Left renal pelvis (tissue), 4 donors: ENCODE data around the gene CEPT1. TPM values are rescaled to one million over a fixed set of nuclear protein-coding genes. Genes with fewer than 3 reads are reported as not detected.
"Not testable (repeated sequence)": the region's sequence is repeated elsewhere in the genome, so short reads cannot be mapped to it uniquely, and the experiment has no call there.

ENCODE experiments used
- DNase-seq, 4 donors: peaks; one replicate each; pipeline ENCODE4 v3.0.0-alpha.2; 2013; ENCODE audit warnings: low read depth in 4 of 4, low spot score in 3 of 4
- polyA plus RNA-seq, 4 donors: library from polyadenylated mRNA; unstranded; fragments of 120-200 nt; gene quantifications; one replicate each; pipeline ENCODE4 v1.2.1, GENCODE V29; 2013; ENCODE audit not compliant: insufficient read length in 4 of 4

The CEPT1 gene
- polyA plus RNA-seq, 4 donors, result 34.5 to 54.7 (median 52.6) TPM

DNA sequence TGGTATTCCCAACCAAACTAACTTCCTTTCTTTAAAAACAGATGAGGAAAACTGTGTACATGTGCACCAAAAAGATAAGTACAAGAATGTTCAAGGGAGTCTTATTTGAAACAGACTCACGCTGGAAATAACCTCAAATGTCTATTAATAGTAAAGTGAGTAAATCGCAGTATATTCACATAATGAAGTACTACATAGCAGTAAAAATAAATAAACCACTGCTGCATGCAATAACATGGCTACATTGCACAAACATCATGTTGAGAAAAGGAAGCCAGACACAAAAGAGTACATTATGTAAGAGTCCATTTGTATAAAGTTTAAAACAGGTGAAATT is 65.7 kb downstream of the CEPT1 start:
- DNase-seq, result no peak

GRCh38 chr1:111208921-111209320 is 68.9 kb downstream of the CEPT1 start:
- DNase-seq, result no peak

DNA sequence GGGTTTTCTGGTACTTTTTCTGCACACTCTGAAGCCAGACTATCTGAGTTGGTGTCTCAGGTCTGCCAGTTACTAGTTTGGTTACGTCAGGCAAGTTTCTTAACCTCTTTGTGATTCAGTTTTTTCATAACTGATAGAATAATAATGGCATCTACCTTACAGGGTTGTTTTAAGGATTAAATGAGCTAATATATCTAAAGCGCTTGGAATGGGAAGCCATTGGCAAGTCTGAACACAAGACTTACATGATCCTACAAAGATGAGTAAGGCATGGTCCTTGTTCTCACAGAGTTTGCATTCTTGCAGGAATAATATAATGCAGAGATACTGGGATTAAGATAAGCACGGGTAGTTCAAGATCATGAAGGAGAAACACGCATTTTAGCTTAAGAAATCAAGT is 69.6 kb downstream of the CEPT1 start:
- no peak for DNase-seq

DNA sequence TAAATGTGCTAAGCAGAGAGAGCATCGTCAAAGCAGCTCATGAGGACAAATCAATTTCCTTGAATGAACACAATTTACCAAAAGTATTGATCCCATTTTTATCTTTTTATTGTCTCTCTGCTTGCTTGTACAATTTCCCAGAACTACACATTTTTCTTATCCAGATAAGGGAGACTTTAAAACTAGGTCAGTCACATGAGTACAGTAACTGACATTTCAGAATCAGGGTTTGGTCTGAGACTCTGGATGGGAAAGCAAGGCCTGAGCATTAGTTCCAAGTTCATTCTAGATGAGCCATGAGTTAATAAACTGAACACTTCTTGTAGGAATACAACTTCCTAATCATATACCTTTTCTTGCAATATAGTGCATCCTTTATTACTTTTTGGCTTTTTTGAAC is 71.9 kb downstream of the CEPT1 start:
- DNase-seq, result no peak

- no peak for DNase-seq
Measured at GRCh38 chr1:111212634-111213335, 72.8 kb downstream of the CEPT1 start.

DNA sequence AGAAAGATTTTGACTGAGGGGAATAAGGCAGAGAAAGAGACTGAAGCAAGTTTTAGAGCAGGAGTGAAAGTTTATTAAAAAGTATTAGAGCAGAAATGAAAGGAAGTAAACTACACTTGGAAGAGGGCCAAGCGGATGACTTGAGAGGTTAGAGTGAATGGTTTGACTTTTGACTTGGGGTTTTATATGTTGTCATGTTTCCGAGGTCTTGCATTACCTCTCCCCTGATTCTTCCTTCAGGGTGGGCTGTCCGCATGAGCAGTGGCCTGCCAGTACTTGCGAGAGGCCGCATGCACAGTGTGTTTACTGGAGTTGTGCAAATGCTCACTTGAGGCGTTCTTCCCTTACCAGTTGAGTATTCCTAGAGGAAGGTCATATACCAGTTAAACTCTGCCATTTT is 73.4 kb downstream of the CEPT1 start:
- no peak for DNase-seq

DNA sequence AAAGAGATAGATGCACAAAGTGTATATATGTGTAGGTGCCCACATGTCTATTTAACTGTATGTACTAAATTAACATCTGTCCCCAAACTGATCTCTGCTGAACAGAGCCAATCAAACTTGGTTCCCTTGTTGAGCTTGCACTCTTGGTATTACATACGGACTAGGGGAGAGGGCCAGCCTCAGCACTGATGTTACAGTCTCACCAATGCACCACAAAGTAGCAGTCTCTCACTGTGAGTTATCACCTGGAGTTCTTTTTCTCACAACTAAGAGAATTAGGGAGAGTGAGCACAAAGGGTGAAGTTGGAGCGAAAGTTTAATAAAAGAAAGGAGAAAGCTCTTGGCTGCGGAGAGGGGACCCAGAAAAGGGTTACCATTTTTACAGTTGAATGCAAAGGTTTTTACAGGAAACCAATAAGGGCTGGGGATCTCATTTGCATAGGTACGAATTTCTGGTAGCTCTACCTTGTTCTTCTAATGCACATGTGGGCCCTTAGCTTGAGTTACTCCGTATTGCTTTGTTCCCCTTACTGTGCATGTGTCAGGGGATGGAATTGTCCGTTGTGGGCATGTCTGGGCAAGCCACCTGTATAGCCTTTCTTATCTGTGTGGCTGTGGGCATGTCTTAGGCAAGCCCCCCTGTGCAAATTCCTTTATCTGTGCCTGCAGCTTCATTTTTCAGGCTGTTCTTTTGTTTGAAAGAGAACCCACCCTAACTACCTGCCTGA is 74.2 kb downstream of the CEPT1 start:
- no peak for DNase-seq

- no peak for DNase-seq
Measured at GRCh38 chr1:111214884-111215283, 74.9 kb downstream of the CEPT1 start.

DNA sequence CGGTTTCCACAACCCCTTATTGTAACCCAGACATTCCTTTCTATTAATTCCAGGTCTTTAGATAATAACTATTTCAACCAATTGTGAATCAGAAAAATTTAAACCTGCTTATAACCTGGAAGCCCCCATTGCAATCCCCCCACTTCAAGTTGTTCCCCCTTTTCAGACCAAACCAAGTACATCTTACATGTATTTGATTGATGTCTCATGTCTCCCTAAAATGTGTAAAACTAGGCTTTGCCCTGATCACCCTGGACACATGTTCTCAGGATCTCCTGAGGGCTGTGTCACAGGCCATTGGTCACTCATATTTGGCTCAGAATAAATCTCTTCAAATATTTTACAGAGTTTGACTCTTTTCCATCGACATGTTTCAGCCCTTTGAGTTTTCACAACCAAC is 75.3 kb downstream of the CEPT1 start:
- not testable (repeated sequence) for DNase-seq

DNA sequence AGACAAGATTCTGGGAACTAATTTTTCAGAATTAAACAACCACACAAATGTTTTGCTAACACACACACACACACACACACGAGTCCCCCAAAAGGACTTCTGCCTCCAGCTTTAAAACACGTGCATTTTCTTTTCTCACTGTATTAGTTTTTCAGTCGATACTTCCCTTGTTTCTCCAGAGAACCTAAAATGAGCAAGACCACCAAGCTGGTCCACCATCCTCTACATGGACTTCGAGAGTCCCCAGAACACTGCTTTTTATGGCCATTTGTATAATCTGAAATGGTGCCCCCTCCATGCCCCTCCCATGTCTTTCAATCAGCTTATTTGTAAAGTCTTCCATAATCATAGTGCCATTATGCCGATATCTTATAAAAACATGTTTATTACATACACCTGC is 76.7 kb downstream of the CEPT1 start:
- no peak for DNase-seq

DNA sequence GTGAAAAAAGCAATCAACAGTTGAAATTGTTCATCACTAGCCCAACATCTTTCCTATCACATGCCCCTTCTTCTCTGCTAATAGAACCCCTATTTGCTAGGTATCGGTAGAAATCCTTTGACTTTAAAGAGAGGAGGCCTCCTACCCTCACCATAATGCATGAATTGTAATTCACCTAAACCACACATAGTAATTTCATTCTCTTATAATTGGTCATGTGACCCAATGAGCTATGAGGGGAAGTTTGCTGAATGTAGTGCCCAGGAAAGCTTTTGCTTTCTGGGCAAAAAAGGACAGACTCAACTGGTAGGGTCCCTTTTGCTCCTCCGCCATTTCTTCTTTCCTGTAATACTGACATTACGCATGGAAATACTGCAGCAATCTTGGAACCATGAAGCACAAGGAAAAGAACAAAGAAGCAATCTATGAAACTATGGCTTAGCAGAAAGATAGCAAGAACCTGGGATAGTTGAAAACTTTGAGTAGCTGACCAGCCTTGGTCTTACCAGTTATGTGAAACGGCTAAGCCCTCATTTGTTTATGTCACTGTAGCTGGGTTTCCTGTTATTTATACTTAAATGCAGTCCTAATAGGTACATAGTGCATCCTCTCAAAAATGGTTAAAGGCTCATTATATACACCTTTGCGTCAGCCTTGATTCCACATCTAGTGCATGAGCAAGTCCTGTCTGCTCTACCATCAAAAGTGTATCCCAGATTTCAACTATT is 77.3 kb downstream of the CEPT1 start:
- no peak for DNase-seq

GRCh38 chr1:111218701-111219556 is 78.9 kb downstream of the CEPT1 start:
- no peak for DNase-seq

DNA sequence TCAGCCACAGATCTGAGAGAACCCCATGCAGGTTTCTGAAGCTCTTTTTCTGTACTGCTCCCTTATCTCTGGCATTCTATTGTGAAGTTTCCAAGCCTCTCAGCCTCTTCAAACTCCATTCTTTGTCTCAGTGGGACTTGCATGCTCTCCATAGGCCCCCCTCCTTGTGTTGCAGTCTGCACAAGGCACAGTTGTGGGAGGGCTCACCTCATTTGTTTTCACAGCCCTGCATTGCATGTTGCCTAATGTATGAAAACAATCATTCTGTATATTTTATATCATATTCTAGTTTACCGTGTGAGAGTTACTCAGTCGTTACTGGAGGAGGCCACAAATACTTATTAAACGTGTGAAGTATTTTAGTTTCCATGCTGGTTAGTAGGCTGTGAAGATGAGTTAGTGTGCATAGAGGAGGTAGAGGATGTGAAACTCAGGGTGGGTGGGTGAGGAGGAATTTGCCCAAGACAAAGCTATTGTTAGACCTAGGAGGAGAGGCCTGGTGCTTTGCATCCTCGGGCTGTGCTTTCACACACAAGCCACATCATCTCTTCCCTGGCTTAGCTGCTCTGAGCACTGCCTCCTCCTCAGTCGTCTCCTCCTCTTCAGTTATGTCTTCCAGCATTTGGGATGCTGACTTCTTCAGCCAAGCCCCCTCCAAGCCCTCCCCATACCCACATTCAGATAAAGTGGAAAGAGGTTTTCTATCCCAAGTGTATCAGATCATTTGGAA is 79.7 kb downstream of the CEPT1 start:
- no peak for DNase-seq

DNA sequence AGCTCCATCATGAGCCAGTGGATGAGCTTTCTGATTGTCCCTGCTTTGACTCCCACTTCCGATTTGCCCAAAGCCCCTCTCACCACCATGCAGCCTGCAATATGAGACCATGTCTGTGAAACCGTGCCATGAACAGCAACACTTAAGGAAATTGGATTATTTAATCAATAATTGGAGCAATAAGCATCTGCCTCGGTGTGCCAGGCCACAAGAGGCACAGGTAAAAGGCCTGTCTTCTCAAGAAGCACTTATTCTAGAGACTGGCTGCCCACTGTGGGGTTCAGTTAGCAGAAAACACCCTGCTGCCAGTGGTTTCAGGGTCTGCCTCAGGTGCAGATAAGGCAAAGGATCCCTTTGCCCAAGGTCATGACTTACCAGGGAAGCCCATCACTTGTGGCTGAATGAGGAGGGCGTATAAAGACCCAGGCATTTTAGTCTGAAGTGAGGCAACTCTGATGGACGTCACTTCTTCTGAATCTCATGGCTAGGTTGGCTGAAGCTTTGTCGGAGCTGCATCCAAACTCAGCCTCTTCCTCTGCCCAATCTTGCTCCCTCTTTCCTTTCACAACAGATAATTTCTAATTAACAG is 80.4 kb downstream of the CEPT1 start:
- no peak for DNase-seq

- no peak for DNase-seq
Measured at GRCh38 chr1:111221276-111221632, 81.2 kb downstream of the CEPT1 start.

DNA sequence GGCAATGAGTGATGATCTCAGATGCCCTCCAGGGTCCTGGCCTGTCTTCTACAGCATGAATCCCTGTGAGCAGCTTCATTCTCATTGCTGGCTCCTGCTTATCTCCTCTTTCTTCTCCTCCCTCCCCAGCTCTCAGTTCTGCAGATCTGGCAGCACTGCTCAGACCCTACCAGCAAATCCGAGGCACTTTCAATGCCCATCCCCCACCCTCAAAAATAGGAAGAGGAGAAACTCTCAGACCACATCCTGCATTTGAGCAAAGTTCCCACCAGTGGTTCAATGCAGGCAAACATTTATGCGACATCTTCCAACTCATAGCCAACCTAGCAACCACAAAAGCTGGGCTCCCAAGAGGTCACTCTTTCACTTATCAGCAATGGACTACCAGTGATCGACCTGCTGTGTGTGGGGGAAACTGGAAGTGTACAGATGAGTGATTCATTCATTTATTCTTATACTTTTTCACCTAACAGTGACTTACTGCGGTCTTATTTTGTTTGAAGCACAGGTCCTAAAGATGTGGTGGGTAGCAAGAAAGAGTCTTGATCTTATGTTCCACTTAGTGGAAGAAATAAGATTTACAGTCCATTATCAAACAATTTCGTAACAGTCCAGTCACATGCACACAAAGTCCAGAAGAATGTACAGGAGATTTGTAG is 81.7 kb downstream of the CEPT1 start:
- DNase-seq, result no peak

DNA sequence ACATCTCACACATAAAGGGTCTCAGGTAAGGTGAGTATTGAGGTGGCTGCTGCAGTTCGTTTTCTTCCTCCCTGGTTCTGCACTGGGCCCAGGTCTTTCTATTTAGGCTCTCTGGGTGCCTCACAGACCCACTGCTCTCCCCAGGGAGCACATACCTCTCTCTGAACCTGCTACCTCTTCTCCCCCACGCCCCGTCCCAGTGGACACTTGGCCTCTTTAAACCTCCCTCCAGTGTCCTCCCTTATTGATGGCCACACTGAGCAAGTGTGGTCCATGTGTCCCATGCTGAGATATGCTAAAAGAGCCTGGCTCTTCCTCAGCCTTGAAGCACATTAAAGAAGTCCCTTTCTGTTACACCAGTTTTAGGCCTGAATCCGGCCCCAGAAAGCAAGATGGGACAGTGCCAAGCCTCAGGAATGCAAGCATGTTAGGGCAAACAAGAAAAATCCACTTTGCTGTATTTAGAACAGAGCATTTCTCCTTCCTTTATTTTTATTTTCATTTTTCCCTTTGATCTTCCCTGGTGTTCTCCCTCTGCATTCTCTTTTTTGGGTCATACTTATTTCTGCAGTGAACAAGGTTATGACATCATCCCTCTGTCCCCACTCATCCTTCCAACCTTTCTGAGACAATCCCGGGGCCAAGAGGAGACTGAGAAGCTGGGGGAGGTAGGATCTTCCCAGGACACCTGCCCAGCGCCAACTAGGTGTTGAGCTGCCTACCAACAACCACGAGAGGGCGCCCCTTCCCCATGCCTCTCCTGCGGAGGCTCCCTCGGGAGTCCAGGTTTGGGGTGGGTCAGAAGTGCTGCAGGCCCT is 82.5 kb downstream of the CEPT1 start:
- DNase-seq, result no peak

DNA sequence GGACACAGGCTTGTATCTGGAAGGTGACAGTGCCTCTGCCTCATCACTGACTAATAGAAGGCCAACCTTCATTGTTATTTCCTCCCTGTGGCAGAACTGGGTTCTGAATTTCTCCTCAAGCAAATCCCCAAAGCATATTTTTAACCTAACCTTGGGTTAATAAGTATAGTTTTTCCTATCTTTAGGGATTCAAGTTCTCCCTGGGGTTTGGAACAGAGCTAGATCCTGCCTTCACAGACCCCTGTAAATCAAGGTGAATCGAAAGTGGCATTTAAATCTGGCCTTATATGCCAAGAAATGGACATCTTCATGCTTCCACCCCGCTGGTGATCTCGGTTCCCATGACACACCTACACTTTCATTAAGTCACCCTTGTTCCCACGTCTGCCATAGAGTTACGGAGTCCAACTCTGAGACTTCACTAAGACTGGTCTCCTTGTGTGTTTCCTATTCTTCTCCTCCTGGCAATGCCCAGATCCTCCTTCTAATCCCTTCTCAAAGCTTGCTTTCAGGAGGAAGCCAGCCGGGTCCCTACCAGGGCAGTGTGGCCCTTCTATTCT is 83.2 kb downstream of the CEPT1 start:
- DNase-seq, result no peak
